ENCODE results near the gene IFT80. TPM values are rescaled to one million over a fixed set of nuclear protein-coding genes. Genes with fewer than 3 reads are reported as not detected.

The IFT80 gene
- total RNA-seq, 1 experiment from 2014 or later: 26.3 TPM

GRCh38 chr3:160227419-160227818, 171.6 kb downstream of the IFT80 start:
- H2AFZ ChIP-seq (ENCODE audit: low read depth, low read length, poor library complexity, severe bottlenecking): no peak overlapping the region
- POLR2A ChIA-PET: no interaction called here
- TF ChIP-seq CEBPB (IDR thresholded peaks at IDR 0.05; ENCODE audit: low read depth) (no peak), POLR2A (IDR thresholded peaks at IDR 0.05; ENCODE audit: borderline replicate concordance, extremely low read depth, insufficient read depth, insufficient read length) (no peak), CBX3 (IDR thresholded peaks at IDR 0.05; ENCODE audit: low read depth) (no peak), SP1 (IDR thresholded peaks at IDR 0.05; ENCODE audit: low read depth) (no peak), ZBTB33 (IDR thresholded peaks at IDR 0.05; ENCODE audit: extremely low read depth, insufficient replicate concordance, low read length) (no peak), TCF7L2 (IDR thresholded peaks at IDR 0.05; ENCODE audit: borderline replicate concordance, extremely low read depth, insufficient read depth, insufficient read length) (no peak), POLR2AphosphoS5 (IDR thresholded peaks at IDR 0.05; ENCODE audit: low read depth, low read length) (no peak), ZFX (IDR thresholded peaks at IDR 0.05) (no peak), EZH2 (IDR thresholded peaks at IDR 0.05) (no peak), CTCF (IDR thresholded peaks at IDR 0.05 in 2 of 3, conservative IDR thresholded peaks at IDR 0.05 in 1 of 3; ENCODE audit: borderline replicate concordance in 1 of 3, insufficient read depth in 1 of 3, low read depth in 2 of 3, low read length in 2 of 3) (no peak), RAD21 (IDR thresholded peaks at IDR 0.05; ENCODE audit: low read depth) (no peak), JUND (IDR thresholded peaks at IDR 0.05) (no peak), EZH2phosphoT487 (IDR thresholded peaks at IDR 0.05; ENCODE audit: borderline replicate concordance) (no peak), ATF3 (IDR thresholded peaks at IDR 0.05) (no peak)
- TF ChIP-seq, protein P1, sequence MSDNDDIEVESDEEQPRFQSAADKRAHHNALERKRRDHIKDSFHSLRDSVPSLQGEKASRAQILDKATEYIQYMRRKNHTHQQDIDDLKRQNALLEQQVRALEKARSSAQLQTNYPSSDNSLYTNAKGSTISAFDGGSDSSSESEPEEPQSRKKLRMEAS (IDR thresholded peaks at IDR 0.05): no peak
- no TSS peak for BruUV-seq (replicated peaks)
- H3K36me3 ChIP-seq (ENCODE audit: control insufficient read depth in 1 of 2, insufficient read depth in 2 of 2, low read length in 2 of 2): no peaks in the 10 kb centered on the region
- H3K27ac ChIP-seq (ENCODE audit: low read depth, low read length): no peak overlapping the region
- CTCF ChIA-PET: no interaction called here
- H3K9me2 ChIP-seq (ENCODE audit: insufficient read depth): no peaks in the 10 kb centered on the region
- intact Hi-C loops (cut with micrococcal nuclease): no loop called here
- no peak for DNase-seq (ENCODE audit: low read depth, low spot score)
- H3K9me3 ChIP-seq (ENCODE audit: control insufficient read depth in 1 of 2, insufficient read depth in 1 of 2, low read depth in 1 of 2, low read length in 2 of 2): no peaks in the 10 kb centered on the region
- H3K9ac ChIP-seq (ENCODE audit: low read length): no peak overlapping the region
- RAD21 ChIA-PET (ENCODE audit: low non-redundant PET in 1 of 2, low total read pairs in 2 of 2, uncharacterized antibody in 2 of 2, unreplicated experiment in 2 of 2): no interaction called here
- no peak for ATAC-seq
- no peaks in the 10 kb centered on the region for H3K27me3 ChIP-seq (ENCODE audit: insufficient read depth, low read length)
- peaks cover 5 to 9% of the 10 kb centered on the region in 2 experiments; a peak in 2 of 4 replicates for H3K4me1 ChIP-seq (ENCODE audit: control insufficient read depth in 1 of 2, insufficient read depth in 2 of 2, low read length in 2 of 2)
- H3K79me2 ChIP-seq (ENCODE audit: insufficient read depth, low read length): no peaks in the 10 kb centered on the region
- no peak overlapping the region for H3K4me2 ChIP-seq (ENCODE audit: low read length)
- no peaks in the 10 kb centered on the region for H4K20me1 ChIP-seq (ENCODE audit: insufficient read depth)
- H3K4me3 ChIP-seq (replicated peaks in 1 of 2; ENCODE audit: low read depth in 1 of 2, low read length in 2 of 2): no peak overlapping the region

Measured in HCT116 (cell line).